Measurements from ENCODE around the gene PLCXD3. TPM values are rescaled to one million over a fixed set of nuclear protein-coding genes. Genes with fewer than 3 reads are reported as not detected.

PLCXD3 gene
- total RNA-seq, 1 donor from 2014 or later: 0.93 TPM

DNA sequence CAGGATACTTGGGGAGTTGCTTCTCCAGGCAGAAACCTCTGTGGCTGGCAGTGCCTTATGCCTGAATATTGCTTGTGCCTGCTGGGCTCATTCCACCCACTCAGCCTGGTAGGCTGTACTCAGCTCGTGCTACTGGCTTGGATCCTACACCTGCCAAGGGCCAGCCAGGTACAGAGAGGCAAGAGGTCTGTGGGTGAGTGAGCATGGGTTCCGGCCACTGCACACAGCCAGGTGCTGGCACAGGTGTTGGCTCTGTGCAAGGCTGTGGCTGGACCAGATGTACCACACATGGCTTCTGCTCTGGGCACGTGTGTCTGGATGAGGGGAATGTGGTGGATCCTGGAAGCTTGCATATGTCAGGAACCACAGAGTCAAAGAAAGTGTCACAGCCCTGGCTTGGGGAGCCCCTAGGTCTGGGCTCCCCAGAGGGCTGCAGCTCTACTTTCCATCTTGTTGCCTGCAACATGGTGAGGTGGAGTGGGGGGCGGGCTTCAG lies 220.4 kb downstream of the PLCXD3 start:
- no peaks in the 10 kb centered on the region for H3K4me1 Mint-ChIP-seq (ENCODE audit: low read depth, unreplicated experiment)
- H3K9me3 Mint-ChIP-seq (ENCODE audit: unreplicated experiment): no peaks in the 10 kb centered on the region
- no peak for TF ChIP-seq CTCF (IDR thresholded peaks at IDR 0.05; ENCODE audit: partially characterized antibody, unreplicated experiment)
- DNase-seq: no peak
- H3K27me3 Mint-ChIP-seq (ENCODE audit: unreplicated experiment): peaks cover 2% of the 10 kb centered on the region
- no peaks in the 10 kb centered on the region for H3K36me3 Mint-ChIP-seq (ENCODE audit: unreplicated experiment)
- H3K27ac Mint-ChIP-seq (ENCODE audit: unreplicated experiment): no peak overlapping the region
- H3K4me3 Mint-ChIP-seq (ENCODE audit: unreplicated experiment): no peak overlapping the region

DNA sequence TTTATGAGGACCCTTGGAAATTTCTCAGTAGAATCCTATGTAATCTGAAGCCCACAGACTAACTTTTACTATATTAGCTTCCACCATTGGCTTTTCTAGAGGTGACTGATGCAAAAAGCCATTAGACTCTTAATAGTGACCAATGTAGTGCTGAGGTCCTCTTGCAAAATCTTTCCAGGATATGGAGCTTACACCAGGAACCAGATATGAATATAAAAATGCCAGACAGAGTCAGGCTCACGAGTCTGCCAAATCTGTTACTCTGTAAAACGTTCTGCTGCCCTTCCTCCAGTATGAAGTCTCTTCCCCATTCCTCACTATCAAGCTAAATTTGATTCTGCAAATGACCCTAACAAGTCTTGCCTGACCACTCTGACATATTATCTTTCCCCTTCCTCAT lies 223.7 kb downstream of the PLCXD3 start:
- H3K4me3 Mint-ChIP-seq (ENCODE audit: unreplicated experiment): no peak overlapping the region
- H3K27me3 Mint-ChIP-seq (ENCODE audit: unreplicated experiment): peaks cover 4% of the 10 kb centered on the region
- DNase-seq: no peak
- H3K4me1 Mint-ChIP-seq (ENCODE audit: low read depth, unreplicated experiment): no peaks in the 10 kb centered on the region
- no peak for TF ChIP-seq CTCF (IDR thresholded peaks at IDR 0.05; ENCODE audit: partially characterized antibody, unreplicated experiment)
- no peaks in the 10 kb centered on the region for H3K36me3 Mint-ChIP-seq (ENCODE audit: unreplicated experiment)
- no peaks in the 10 kb centered on the region for H3K9me3 Mint-ChIP-seq (ENCODE audit: unreplicated experiment)
- H3K27ac Mint-ChIP-seq (ENCODE audit: unreplicated experiment): no peak overlapping the region

DNA sequence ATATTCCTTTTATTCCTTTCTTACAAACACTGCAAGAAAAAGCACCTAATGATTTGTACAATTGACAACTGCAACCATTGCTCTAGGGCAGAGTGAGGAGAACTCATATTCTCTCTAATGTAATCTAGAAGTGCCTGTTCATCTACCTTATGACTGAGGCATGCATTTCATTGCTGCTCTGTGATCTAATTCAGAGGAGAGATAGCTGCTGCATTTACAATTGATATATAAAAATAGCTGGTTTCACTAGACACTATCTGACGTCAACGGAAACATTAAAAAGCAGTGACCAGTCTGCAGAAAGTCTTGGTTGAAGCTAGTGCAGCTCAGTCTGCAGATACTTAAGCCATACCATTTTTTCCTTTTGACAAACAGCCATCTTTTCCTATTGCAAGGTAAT lies 224.2 kb downstream of the PLCXD3 start:
- H3K4me3 Mint-ChIP-seq (ENCODE audit: unreplicated experiment): no peak overlapping the region
- TF ChIP-seq CTCF (IDR thresholded peaks at IDR 0.05; ENCODE audit: partially characterized antibody, unreplicated experiment): no peak
- no peaks in the 10 kb centered on the region for H3K9me3 Mint-ChIP-seq (ENCODE audit: unreplicated experiment)
- H3K4me1 Mint-ChIP-seq (ENCODE audit: low read depth, unreplicated experiment): no peaks in the 10 kb centered on the region
- H3K27me3 Mint-ChIP-seq (ENCODE audit: unreplicated experiment): peaks cover 4% of the 10 kb centered on the region
- H3K36me3 Mint-ChIP-seq (ENCODE audit: unreplicated experiment): no peaks in the 10 kb centered on the region
- no peak overlapping the region for H3K27ac Mint-ChIP-seq (ENCODE audit: unreplicated experiment)
- DNase-seq: no peak

GRCh38 chr5:41284938-41285337 lies 225.5 kb downstream of the PLCXD3 start:
- Mint-ChIP-seq H3K9me3 (ENCODE audit: unreplicated experiment) (no peaks in the 10 kb centered on the region), H3K4me1 (ENCODE audit: low read depth, unreplicated experiment) (no peaks in the 10 kb centered on the region), H3K4me3 (ENCODE audit: unreplicated experiment) (no peak overlapping the region), H3K27ac (ENCODE audit: unreplicated experiment) (no peak overlapping the region), H3K36me3 (ENCODE audit: unreplicated experiment) (no peaks in the 10 kb centered on the region), H3K27me3 (ENCODE audit: unreplicated experiment) (peaks cover 4% of the 10 kb centered on the region)
- TF ChIP-seq CTCF (IDR thresholded peaks at IDR 0.05; ENCODE audit: partially characterized antibody, unreplicated experiment): no peak
- DNase-seq: no peak

DNA sequence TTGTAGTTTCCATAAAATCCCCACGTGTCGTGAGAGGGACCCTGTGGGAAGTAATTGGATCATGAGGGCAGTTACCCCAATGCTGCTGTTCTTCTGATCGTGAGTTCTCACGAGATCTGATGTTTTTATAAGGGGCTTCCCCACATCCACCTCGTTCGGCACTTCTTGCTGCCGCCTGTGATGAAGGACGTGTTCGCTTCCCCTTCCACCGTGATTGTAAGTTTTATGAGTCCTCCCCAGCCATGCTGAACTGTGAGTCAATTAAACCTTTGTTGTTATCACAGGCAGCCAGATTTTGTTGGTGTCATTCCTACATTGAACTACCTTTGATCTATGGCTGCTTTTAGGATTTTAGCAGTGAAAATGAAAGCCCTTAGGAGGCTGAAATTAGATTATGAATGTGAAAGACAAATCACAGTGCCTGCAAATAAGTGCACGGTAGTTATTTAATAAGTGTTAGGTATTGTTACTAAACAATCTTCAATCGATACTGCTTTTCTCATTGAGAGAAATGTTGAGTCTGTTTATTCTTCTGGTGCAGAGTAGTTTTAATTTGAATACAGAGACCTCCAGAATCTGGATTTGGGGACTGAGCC lies 229.1 kb downstream of the PLCXD3 start:
- no peaks in the 10 kb centered on the region for H3K36me3 Mint-ChIP-seq (ENCODE audit: unreplicated experiment)
- no peak overlapping the region for H3K27ac Mint-ChIP-seq (ENCODE audit: unreplicated experiment)
- no peaks in the 10 kb centered on the region for H3K4me1 Mint-ChIP-seq (ENCODE audit: low read depth, unreplicated experiment)
- TF ChIP-seq CTCF (IDR thresholded peaks at IDR 0.05; ENCODE audit: partially characterized antibody, unreplicated experiment): no peak
- no peak overlapping the region for H3K4me3 Mint-ChIP-seq (ENCODE audit: unreplicated experiment)
- H3K9me3 Mint-ChIP-seq (ENCODE audit: unreplicated experiment): no peaks in the 10 kb centered on the region
- H3K27me3 Mint-ChIP-seq (ENCODE audit: unreplicated experiment): peaks cover 2% of the 10 kb centered on the region
- DNase-seq: no peak

All from glutamatergic neuron (in vitro differentiated cells).